GM18858 (cell line): ENCODE results near the gene BRICD5.

Source experiments
- ATAC-seq: cut with Tn5 transposase; IDR thresholded peaks from one replicate; pipeline ENCODE4 v1.9.1; 2021; ENCODE audit not compliant: unreplicated experiment

BRICD5 gene

DNA sequence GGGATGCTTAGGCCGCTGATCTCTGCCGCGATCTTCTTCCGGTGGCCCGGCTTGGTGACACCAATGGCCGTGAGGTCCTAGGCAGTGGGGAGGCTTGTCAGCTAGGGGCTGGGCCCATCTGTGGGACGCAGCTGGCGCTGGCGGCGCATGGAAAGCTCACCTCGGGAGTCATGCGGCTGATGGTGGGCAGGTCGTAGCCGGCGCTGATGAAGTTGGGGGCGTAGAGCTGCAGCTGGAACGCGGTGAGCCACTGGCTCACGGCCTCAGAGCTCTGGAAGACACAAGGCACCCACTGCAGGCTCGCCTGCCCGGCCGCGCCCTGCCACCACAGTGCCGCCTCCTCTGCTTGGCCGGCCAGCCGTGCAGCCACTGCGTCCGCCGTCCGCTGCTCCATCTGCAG is 27.0 kb downstream of the BRICD5 start:
- no peak for ATAC-seq

DNA sequence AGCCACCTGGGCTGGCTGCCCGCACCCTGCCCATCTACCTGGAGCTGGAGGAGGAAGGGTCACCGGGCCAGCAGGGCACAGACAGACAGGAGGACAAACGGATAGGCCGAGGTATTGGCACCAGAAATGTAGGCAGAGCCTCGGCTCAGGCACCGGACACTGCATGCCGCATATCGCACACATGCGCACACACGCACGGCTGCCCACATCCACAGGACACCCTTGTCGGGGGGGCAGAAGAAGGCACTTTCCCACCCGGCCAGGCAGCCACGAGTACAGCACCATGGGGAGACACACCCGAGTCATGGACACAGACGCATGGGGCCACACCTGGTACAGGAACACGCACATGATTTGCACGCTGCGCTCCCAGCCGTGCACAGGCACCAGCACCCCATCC is 28.7 kb downstream of the BRICD5 start:
- ATAC-seq, result no peak

DNA sequence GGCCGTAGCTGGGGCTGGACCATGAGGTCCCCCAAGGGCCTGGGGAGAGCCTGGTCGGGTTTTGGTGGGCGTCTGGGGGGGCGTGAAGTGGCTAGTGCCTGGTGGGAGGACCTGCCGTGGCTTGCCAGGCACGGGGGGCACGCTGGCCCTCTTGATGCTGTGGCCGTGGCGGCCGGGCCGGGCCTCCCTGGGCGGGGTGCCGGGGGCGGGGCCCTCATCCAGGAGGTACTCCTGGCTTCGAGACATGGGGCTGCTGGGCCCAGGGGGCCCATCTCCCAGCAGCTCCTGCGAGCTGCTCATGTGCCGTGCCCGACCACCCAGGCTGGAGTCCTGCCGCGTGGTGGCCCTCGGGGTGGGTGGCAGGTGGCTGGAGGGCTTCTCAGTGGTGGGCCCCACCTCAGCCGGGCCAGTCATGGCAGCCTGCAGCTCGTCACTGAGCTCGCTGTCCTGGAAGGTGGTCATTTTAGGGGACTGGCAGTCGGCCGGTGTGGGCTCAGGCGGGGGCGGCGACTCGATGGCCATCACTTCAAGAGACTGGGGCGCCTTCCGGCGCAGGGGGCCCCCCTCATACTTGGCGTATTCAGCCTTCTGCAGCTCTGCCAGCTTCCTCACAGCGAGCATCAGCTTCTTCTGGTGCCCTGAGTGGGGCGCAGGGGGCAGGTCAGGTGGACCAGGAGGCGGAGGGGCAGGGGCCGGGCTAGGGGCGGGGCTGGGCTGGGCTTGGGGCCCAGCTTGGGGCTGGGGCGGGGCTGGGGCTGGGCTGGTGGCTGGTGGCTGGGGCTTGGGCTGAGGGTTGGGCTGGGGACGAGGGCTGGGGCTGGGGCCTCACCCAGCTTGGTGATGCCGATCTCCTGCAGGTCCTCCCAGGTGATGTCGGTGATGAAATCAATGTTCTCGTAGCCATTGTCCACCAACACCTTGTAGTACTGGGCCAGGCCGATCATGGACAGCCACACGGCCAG is 29.4 kb downstream of the BRICD5 start:
- ATAC-seq, result no peak

DNA sequence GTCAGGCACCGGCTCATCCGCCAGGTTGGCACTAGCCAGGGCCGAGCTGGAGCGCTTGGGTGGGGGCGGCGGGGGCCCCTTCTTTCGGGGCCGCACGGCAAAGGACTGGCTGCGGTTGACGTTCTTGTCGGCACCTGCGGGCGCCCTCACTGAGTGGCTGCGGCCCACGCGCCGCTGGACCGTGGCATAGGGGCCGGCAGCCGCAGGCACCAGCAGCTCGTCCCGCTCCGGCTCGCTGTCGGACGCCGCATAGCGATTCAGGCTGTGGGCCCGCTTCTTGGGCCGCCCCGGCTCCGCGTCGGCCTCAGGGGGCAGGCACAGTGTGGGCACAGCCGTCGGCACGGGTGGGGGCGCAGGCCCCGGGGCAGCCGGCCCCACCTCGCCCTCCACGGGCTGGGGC is 30.2 kb downstream of the BRICD5 start:
- ATAC-seq, result no peak

DNA sequence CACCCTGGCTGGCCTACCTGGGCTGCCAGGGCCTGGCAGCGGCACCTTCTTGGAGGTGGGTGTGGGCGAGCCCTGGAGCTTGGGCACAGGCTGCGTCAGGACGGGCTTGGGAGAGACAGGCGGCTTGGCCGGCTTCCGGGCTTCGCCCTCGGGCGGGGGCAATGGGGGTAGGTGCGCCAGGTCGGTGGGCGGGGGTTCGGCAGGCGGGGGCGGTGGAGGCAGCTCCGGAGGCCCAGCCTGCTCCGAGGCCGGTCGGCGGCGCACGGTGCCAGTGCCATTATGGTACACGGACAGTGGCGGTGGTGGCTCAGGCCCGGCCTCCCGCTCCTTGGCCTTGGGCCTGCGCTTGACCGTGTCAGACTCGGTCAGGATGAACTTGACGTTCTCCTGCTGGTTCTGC is 31.1 kb downstream of the BRICD5 start:
- ATAC-seq, result no peak

DNA sequence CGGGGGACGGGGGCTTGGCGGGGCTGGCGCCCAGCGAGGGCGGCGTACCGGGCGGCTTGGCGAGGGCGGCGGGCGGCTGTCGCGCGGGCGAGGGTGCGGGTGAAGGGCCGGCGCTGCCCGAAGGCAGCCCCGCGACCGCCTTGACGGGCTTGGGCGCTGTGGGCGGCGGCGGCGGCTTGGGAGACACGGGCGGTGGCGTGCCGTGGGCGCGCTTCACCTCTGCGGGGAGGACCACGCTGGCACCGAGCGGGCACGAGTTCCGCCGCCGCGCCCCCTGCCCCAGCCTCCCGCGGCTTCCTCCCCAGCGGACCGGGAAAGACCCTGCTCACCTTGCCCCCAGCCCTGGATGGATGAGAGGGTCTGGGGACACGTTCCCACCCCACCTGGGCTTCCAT is 31.6 kb downstream of the BRICD5 start:
- no peak for ATAC-seq

DNA sequence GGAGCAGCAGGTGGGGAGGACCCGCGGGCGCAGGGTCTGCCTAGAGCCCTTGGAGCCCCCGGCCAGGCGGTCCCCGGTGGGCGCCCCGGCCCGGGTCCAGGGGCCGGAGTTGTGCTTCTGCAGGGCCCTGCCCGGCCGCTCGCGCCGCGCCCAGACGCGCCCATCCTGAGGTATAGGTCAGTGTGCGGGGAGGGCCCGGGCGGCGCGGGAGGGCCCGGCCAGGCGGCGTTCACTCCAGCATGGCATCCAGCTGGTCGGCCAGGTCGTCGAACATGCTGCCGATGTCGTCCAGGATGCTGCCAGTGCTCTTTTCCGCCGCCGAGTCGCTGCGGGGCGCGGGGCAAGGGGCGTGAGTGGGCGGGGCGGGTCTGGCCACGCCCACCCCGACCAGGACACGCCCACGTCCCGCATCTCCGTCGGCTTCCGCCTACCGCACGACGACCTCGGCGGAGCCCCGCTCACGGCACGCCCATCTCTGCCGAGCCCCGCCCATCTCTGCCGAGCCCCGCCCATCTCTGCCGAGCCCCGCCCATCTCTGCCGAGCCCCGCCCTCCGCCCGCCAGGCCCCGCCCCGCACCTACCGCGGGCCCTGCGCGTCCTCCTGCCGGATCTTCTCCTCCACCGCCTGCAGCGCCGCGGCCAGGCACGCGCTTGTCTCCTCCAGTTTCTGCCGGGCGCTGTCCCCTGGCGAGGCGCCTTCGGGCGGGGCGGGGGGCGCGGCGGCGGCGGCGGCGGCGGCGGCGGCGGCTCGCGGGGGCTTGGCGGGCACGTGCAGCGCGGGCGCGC is 32.1 kb downstream of the BRICD5 start:
- no peak for ATAC-seq

DNA sequence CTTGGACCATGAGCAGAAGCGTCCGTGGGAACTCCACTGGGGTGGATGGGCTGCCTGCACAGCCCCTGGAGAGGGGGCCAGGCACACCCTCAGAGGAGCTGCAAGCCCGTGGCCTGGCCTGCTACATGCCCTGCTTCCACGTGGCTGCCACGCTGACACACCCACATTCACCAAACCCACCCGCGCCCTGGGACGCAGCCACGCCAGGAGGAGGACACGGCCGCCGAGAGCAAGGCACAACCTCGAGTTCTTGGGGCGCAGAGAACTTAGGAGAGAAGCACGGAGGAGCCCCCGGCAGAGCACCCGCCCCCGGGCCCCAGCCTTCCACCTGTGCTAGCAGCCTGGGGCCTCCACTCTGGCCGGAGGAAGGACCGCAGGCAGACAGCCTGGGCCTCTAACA is 33.1 kb downstream of the BRICD5 start:
- no peak for ATAC-seq

DNA sequence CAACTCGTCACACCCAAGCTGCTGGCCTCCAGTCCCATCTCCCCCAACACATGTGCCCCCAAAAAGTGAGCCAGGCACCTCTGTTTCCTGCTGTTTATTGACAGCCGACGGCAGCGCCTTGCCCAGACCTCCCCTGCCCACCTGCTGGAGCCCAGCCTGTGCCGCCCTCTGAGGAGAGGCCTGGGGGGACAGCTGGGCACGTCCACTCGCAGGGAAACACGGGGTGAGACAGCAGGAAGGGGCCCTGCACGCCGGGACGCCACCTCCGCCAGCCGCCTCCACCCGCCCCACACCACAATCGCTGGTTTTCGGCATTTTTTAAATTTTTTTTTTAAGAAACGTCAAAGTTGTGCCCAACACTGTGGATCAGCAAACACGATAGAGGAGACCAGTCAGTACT is 33.6 kb downstream of the BRICD5 start:
- ATAC-seq, result no peak

DNA sequence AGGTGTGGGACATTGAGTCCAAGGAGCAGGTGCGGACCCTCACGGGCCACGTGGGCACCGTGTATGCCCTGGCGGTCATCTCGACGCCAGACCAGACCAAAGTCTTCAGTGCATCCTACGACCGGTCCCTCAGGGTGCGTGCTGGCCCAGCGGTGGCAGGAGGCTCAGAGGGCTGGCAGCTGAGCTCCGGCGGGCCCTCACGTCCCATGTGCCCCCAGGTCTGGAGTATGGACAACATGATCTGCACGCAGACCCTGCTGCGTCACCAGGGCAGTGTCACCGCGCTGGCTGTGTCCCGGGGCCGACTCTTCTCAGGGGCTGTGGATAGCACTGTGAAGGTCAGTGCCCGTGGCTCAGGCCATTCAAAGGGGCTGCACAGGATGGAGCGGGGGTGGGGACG is 34.6 kb downstream of the BRICD5 start:
- no peak for ATAC-seq

DNA sequence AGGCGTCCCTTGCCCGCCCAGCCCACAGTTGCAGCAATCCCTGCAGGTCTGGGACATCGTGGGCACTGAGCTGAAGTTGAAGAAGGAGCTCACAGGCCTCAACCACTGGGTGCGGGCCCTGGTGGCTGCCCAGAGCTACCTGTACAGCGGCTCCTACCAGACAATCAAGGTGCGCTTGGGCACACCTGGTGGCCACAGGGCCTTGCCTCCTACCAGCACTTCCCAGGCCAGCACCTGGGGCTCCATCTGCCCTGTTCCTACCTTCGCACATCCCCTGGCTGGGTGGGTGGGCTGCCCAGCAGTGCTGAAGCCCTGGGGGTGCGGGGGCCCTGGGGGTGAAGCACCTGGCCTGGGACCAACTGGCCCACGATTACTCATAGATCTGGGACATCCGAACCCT is 35.2 kb downstream of the BRICD5 start:
- no peak for ATAC-seq

DNA sequence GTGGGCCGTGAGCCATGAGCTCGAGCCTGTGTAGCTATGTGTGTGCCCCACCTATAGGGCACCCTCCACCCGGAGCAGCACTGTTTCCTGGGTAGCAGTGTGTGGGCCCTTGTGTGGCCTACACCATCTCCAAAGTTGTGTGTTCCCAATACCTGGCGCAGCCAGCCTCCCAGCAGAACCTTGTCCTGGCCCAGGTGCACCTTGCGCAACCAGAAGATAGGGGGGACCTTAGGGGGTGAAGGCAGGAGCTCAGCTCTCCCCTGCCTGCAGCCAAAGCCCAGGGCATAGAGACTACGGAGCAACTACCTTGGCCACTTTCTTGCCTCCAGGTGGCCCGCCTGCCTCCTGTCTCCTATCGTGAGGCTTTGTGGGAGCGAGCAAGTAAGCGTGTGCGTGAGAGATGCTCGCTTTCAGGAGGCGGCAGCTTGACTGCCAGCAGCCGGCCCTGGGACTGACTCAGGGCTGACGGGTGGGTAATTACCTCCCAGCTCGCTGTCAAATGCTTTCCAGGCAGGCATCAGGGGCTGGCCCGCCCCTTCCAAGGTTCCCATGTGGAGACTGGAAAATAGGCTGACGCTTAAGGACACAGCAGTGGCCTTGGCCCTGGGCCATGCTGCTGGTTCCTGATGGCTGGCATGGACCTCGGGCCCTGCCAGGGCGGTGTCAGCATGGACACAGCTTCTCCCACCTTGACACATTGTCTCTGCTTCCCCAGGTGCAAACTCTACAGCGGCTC is 36.1 kb downstream of the BRICD5 start:
- no peak for ATAC-seq

DNA sequence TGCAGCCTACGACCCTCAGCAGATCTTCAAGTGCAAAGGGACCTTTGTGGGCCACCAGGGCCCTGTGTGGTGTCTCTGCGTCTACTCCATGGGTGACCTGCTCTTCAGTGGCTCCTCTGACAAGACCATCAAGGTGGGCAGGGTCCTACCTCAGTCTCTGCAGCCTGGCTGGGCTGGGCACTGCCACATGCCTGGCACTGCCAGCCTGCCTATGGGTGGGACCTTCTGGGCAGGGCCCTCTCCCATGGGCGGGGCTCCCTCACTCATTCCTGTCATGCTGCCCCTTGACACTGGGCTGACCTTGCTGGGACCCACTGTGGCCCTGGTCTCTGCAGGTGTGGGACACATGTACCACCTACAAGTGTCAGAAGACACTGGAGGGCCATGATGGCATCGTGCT is 36.7 kb downstream of the BRICD5 start:
- ATAC-seq, result no peak

DNA sequence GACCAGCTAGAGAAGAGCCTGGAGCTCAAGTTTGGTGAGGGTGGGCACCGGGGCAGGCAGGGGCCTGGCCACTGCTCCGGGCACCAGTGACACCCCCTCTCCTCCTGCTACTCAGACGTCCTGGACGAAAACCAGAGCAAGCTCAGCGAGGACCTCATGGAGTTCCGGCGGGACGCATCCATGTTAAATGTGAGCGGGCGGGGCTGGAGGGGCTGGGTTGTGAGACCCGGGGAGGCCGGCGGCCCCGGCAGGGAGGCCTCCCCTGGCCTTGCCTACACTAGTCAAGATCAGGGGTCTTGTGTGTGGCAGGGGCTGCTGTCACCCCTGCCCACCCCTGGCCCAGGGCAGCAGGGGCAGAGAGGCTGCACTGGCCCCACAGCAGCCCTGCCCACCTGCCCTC is 37.3 kb downstream of the BRICD5 start:
- no peak for ATAC-seq

DNA sequence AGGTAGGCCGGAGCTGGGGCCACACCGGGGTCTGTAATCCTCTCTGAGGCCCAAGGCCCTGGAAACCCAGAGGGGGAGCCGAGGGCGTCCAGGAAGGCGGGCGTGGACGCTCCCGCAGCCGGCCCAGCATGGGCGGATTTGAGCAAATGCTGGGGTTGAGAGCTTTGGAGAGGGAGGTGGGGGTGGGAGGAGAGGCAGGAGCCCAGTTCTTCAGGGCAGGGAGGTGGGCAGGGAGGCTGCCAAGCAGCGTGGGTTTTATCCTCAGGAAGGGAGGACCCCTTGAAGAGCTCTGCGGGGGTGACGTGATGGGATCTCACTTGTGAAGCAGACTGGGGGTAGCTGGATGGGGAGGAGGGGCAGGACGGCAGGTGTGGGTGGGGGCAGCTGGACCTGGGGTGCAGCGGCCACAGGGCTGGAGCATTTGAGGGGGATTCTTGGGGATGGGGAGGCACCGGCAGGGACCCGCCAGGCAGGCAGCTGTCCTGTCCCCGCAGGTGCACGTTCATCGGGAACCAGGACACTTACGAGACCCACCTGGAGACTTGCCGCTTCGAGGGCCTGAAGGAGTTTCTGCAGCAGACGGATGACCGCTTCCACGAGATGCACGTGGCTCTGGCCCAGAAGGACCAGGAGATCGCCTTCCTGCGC is 37.9 kb downstream of the BRICD5 start:
- ATAC-seq, result no peak

DNA sequence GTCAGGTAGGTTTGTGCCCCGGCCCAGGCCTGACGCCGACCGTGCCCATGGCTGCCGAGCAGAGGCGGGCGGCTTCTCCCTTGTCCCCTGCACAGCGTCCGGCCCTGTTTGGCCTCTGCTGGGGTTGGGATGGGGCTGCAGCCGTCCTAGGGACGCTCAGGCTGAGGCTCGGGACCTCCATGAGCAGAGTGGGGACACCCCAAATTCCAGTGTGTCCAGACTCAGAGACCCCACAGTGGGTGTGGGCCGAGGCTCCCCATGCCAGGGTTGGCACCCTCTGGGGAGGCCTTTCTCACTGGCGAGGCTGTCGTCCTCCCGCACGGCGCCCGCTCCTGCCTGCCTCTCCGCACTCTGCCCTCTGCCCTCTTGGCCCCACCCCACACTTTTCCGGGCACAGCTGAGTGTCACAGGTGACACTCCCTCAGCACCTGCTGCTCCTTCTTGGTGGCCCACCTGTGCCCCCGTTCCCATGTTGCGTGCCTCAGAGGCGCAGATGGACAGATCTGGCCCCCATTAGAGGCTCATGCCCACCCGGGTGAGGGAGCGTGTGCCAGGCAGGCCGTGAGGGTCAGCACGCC is 39.0 kb downstream of the BRICD5 start:
- ATAC-seq, result no peak

DNA sequence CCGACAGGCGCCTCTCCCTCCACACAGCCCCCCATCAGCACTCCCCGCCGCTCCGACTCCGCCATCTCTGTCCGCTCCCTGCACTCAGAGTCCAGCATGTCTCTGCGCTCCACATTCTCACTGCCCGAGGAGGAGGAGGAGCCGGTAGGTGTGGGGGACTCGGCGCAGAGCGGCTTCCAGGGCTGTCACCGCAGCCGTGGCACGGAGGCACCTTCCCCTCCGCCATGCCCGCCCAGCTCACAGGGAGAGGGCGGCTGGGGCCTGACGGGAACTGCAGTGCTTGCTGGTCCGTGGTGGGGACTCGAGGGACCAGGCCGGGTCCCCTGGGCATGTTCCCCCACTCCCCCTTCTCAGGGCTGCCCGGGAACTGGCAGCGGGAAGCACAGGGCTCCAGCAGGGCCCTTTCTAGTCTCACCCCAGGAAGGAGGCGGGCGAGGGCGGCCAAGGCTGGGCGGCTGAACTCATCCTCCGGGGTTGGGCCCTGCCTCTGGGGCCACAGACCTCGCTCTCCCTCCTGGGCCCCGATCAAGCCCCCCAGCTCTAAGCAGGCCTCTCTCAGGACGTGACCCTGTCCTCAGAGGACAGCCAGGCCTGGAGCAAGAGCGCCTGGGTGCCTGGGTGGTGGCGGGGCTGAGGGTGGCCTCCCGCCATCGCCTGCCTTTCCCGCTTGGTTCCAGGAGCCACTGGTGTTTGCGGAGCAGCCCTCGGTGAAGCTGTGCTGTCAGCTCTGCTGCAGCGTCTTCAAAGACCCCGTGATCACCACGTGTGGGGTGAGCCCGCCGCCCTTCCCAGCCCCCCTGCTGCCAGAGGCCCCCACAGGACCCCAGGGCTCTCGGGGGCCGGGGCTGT is 39.9 kb downstream of the BRICD5 start:
- no peak for ATAC-seq

DNA sequence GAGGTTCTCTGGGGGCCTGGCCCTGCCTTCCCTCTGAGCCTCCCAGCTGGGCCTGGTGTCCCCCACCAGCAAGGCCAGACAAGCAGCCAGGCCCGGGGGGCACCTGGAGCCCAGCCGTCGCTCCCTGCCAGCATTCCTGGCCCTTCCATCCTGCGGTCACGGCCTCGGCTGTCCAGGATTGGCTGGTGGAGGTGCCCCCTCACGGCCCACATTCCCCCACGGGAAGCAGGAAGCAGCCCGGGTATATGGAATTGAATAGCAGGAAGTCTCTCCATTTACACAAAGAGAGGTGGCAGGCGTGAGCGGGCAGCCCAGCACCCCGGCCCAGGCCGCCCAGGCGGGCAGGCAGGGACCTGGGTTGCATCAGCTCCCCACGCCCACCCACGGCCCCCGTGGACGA is 40.6 kb downstream of the BRICD5 start:
- no peak for ATAC-seq

DNA sequence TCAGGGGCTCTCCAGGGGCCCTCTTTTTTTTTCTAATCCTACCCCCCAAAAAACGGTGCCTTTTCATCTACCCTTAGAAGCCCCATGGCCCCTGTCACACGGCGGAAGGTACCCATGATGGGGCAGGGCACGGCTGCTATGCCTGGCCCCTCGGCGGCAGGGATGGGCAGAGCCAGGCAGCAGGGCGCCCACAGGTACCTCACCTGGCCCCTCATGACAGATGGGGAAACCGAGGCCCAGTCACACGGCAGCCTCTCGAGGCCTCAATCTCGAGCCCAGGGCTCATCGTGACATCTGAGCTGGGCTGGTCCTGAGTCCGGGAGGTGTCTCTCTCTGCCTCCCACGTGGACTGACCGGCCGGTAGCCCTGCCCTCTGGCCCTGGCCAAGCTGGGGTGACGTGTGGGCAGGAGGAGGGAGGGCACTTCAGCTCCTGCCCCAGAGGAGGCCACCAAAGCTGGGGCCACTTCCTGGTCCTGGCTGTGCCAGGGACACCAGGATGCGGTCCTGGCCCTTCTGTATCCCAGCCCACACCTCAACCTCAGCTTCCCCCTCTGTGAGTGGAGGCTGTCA is 43.5 kb downstream of the BRICD5 start:
- no peak for ATAC-seq
